SK-N-SH (cell line): ENCODE results near the gene ZNF30. TPM values are rescaled to one million over a fixed set of nuclear protein-coding genes. Genes with fewer than 3 reads are reported as not detected.

Experiments used
- CTCF ChIA-PET: fragments of 300-600, 350-600 bp; formaldehyde crosslinking; extraction: SDS; loops from one replicate; lab custom pipeline; 2021; lab: Yijun Ruan, JAX
- POLR2A ChIA-PET: fragments of 350-600 bp; sonication (Branson Sonifier 250); formaldehyde crosslinking; extraction: SDS; loops from one replicate; lab custom pipeline; 2020; ENCODE audit warnings: antibody characterized with exemption, inconsistent platforms; lab: Yijun Ruan, JAX
- DNase-seq: peaks from one replicate; pipeline ENCODE4 v3.0.0; 2012
- H2AFZ ChIP-seq: fragments of 200-600 bp; sonication (generic); 2 replicates; pipeline ENCODE4 v1.8.1; 2016; ENCODE audit warnings: antibody characterized with exemption, mild to moderate bottlenecking, low read depth
- H3F3A ChIP-seq: fragments of 200-600 bp; sonication (generic); replicated peaks from 2 replicates; pipeline ENCODE3; 2016; ENCODE audit warnings: antibody characterized with exemption, mild to moderate bottlenecking; ENCODE audit not compliant: insufficient read depth
- H3K27ac ChIP-seq, 2 experiments: fragments of 200-500 bp in 1 of 2; fragments of 200-600 bp in 1 of 2; sonication (Bioruptor generic) in 1 of 2; sonication (generic), shearing (Covaris generic) in 1 of 2; 2 replicates each; pipeline versions ENCODE4 v1.5.1 to v1.6.1; 2014 to 2016; ENCODE audit warnings: low read depth in 2 of 2, inconsistent platforms in 1 of 2, low read length in 1 of 2, mild to moderate bottlenecking in 1 of 2, mixed read lengths in 1 of 2
- H3K27me3 ChIP-seq: fragments of 200-600 bp; sonication (generic), shearing (Covaris generic); 2 replicates; pipeline ENCODE4 v1.6.1; 2016; ENCODE audit warnings: mixed run types; ENCODE audit not compliant: insufficient read depth
- H3K36me3 ChIP-seq, 2 experiments: fragments of 200-500 bp in 1 of 2; fragments of 200-600 bp in 1 of 2; sonication (Bioruptor generic) in 1 of 2; sonication (generic) in 1 of 2; replicated peaks in 1 of 2; 2 replicates each; pipeline versions ENCODE3 to v1.5.1; 2014 to 2016; ENCODE audit warnings: low read length in 1 of 2, mild to moderate bottlenecking in 1 of 2; ENCODE audit not compliant: insufficient read depth in 2 of 2, control insufficient read depth in 1 of 2
- H3K4me1 ChIP-seq, 2 experiments: fragments of 200-500 bp in 1 of 2; fragments of 200-600 bp in 1 of 2; sonication (Bioruptor generic) in 1 of 2; sonication (generic), shearing (Covaris generic) in 1 of 2; 2 replicates each; pipeline versions ENCODE4 v1.5.1 to v1.6.1; 2014 to 2016; ENCODE audit warnings: low read depth in 1 of 2, low read length in 1 of 2, mixed run types in 1 of 2; ENCODE audit not compliant: insufficient read depth in 2 of 2, control insufficient read depth in 1 of 2
- H3K4me2 ChIP-seq: fragments of 200-600 bp; sonication (generic), shearing (Covaris generic); 2 replicates; pipeline ENCODE4 v1.6.1; 2017; ENCODE audit warnings: mixed run types
- H3K4me3 ChIP-seq, 2 experiments: fragments of 200-500 bp in 1 of 2; fragments of 200-600 bp in 1 of 2; sonication (Bioruptor generic) in 1 of 2; sonication (generic), shearing (Covaris generic) in 1 of 2; 2 replicates each; pipeline versions ENCODE4 v1.5.1 to v1.8.1; 2014 to 2016; ENCODE audit warnings: low read depth in 2 of 2, inconsistent platforms in 1 of 2, low read length in 1 of 2, mild to moderate bottlenecking in 1 of 2, mixed read lengths in 1 of 2, moderate library complexity in 1 of 2
- H3K79me2 ChIP-seq: fragments of 200-600 bp; sonication (generic); 2 replicates; pipeline ENCODE4 v1.8.1; 2017; ENCODE audit warnings: mild to moderate bottlenecking; ENCODE audit not compliant: insufficient read depth
- H3K9ac ChIP-seq: fragments of 200-600 bp; sonication (generic); 2 replicates; pipeline ENCODE4 v1.6.1; 2017; ENCODE audit warnings: mixed run types
- H3K9me2 ChIP-seq: fragments of 200-600 bp; sonication (generic); 2 replicates; pipeline ENCODE4 v1.6.1; 2017; ENCODE audit warnings: mixed run types
- H3K9me3 ChIP-seq: fragments of 200-600 bp; sonication (generic); 2 replicates; pipeline ENCODE4 v1.6.1; 2017; ENCODE audit warnings: mixed run types, mild to moderate bottlenecking, moderate library complexity
- H4K20me1 ChIP-seq: fragments of 200-600 bp; sonication (generic); 2 replicates; pipeline ENCODE4 v1.6.1; 2017; ENCODE audit warnings: mild to moderate bottlenecking, mixed run types; ENCODE audit not compliant: insufficient read depth
- ELF1 ChIP-seq: IDR thresholded peaks from 2 replicates; pipeline ENCODE4 v1.4.0; 2012
- EP300 ChIP-seq, 2 experiments: IDR thresholded peaks; 2 replicates each; pipeline versions ENCODE4 v1.4.0 to v1.6.1; 2012; ENCODE audit warnings: borderline replicate concordance in 1 of 2, low read depth in 1 of 2, low read length in 1 of 2
- EZH2phosphoT487 ChIP-seq: fragments of 200-600 bp; sonication (generic); IDR thresholded peaks from 2 replicates; pipeline ENCODE4 v1.6.1; 2017; ENCODE audit warnings: low read depth, mixed run types, mild to moderate bottlenecking, antibody characterized with exemption, moderate library complexity, borderline replicate concordance
- FOXM1 ChIP-seq: IDR thresholded peaks from 2 replicates; pipeline ENCODE4 v1.4.0; 2012; ENCODE audit warnings: low read depth, mild to moderate bottlenecking
- JUND ChIP-seq: IDR thresholded peaks from 2 replicates; pipeline ENCODE4 v1.4.0; 2012
- MXI1 ChIP-seq: IDR thresholded peaks from 2 replicates; pipeline ENCODE4 v1.6.1; 2012; ENCODE audit warnings: mild to moderate bottlenecking, low read depth, low read length, improper control_type of control experiment
- POLR2AphosphoS5 ChIP-seq: IDR thresholded peaks from 2 replicates; pipeline ENCODE4 v1.6.1; 2012; ENCODE audit warnings: low read depth, low read length
- RCOR1 ChIP-seq: fragments of 150-350 bp; IDR thresholded peaks from 2 replicates; pipeline ENCODE4 v1.6.1; 2017; ENCODE audit warnings: antibody characterized with exemption, low read length
- SIN3A ChIP-seq: IDR thresholded peaks from 2 replicates; pipeline ENCODE4 v1.6.1; 2012; ENCODE audit warnings: low read depth, mild to moderate bottlenecking, low read length, moderate library complexity, borderline replicate concordance
- SMC3 ChIP-seq: IDR thresholded peaks from 2 replicates; pipeline ENCODE4 v1.6.1; 2012; ENCODE audit warnings: low read depth, low read length, improper control_type of control experiment
- TAF1 ChIP-seq: IDR thresholded peaks from 2 replicates; pipeline ENCODE4 v1.6.1; 2012; ENCODE audit warnings: low read depth, mild to moderate bottlenecking, low read length, moderate library complexity, borderline replicate concordance
- TEAD4 ChIP-seq: IDR thresholded peaks from 2 replicates; pipeline ENCODE4 v1.4.0; 2012; ENCODE audit warnings: mild to moderate bottlenecking, borderline replicate concordance; ENCODE audit not compliant: insufficient read depth
- WGBS: methylation state at CpG from one replicate; pipeline ENCODE4 v1.1.6; 2017; ENCODE audit warnings: low lambda C conversion rate; 5-methylcytosine and 5-hydroxymethylcytosine counted together
- polyA plus RNA-seq, 3 experiments: library from polyadenylated mRNA; depleted of rRNA; stranded (reverse); fragments of >200 nt; gene quantifications; 2 replicates each; pipeline ENCODE4 v1.2.3, GENCODE V29; 2012
- TF ChIP-seq, protein P1 (sequence below): IDR thresholded peaks from 2 replicates; pipeline ENCODE4 v1.4.0; 2012; ENCODE audit warnings: low read depth, borderline replicate concordance
- TF ChIP-seq, protein P2 (sequence below): fragments of 150-350 bp; IDR thresholded peaks from 2 replicates; pipeline ENCODE4 v1.6.1; 2016; ENCODE audit warnings: mild to moderate bottlenecking, low read depth, low read length
- TF ChIP-seq, protein P3 (sequence below): IDR thresholded peaks from 2 replicates; pipeline ENCODE4; 2012
- TF ChIP-seq, protein P4 (sequence below): fragments of 200-600 bp; sonication (generic); IDR thresholded peaks from 2 replicates; pipeline ENCODE4 v1.6.1; 2017; ENCODE audit warnings: antibody characterized with exemption, mild to moderate bottlenecking, moderate library complexity

ZNF30 gene
- polyA plus RNA-seq, 1 of the 3 experiments (the other 2 are of a cell fraction) = 1.7 TPM

DNA sequence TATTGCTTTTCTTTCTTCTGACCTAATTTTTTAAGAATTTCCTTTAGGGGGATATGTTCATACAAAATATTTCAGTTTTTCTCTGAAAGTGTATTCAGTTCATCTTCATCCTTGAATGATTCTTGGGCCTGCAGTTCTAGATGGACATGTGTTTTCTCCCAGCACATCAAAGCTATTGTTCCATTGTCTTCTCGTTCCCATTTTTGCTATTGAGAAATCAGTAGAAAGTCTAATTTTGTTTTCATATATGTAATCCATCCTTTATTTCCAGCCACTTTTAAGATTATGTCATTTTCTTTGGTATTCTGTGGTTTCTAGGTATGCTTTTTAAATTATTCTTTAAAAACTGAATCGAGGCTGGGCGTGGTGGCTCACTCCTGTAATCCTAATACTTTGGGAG lies 57.6 kb downstream of the ZNF30 start:
- H4K20me1 ChIP-seq = no peaks in the 10 kb centered on the region
- POLR2A ChIA-PET = no interaction called here

DNA sequence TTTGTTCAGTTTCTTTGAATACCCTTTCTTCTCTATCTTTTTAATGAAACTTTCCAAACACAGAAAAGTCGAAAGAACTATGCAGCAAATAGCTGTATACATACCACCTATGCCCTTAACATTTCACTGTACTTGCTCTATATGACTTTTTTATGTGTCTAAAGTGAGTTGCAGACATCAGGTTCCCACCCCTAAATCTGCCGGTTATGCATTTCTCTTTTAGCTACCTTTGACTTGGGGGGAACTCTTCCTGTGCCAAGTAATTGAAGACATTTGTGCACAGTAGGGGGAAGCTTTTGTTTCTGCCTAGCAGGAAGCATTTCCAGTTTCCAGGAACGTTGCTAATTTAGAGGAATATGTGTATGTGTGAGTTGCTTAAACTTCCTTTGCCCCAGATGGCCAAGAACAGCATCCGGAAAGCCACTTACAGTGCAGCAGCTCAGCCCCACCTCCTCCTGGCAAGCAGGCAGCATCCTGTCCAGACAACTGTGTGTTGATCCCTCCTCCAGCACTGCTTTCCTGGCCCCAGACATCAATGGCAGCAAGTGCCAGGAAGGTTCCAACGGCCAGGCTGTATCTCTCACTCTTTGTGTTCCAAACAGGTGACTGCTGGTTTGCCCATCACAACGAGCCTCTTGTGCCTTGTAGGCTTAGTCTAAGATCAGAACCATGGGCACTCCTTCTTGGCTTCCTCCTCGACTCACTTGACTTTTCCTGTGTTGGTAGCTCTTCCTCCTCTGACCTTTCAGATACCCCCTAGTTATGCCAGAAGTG lies 58.7 kb downstream of the ZNF30 start:
- DNase-seq = no peak
- ChIA-PET POLR2A (no interaction called here), CTCF (interaction anchor here (0.5 to 1.8 kb wide), 8 partner anchors 12 to 158 kb away, joined by 3 to 7 read pairs (median 3); partner anchors contain the start of genes FXYD7 and GRAMD1A)
- H3K4me1 ChIP-seq = peaks cover 0 to 4% of the 10 kb centered on the region in 2 experiments; a peak in 1 of 4 replicates
- H3K36me3 ChIP-seq = no peaks in the 10 kb centered on the region
- no peaks in the 10 kb centered on the region for H3K79me2 ChIP-seq
- H3F3A ChIP-seq = no peaks in the 10 kb centered on the region
- no peak overlapping the region for H2AFZ ChIP-seq
- no peaks in the 10 kb centered on the region for H4K20me1 ChIP-seq
- no peaks in the 10 kb centered on the region for H3K9me2 ChIP-seq
- no peak overlapping the region for H3K9ac ChIP-seq
- 29% methylated on average over 7 of the region's 7 CpGs for WGBS
- no peak overlapping the region for H3K4me3 ChIP-seq
- no peak overlapping the region for H3K4me2 ChIP-seq
- no peak overlapping the region for H3K27ac ChIP-seq
- TF ChIP-seq POLR2AphosphoS5 (no peak), MXI1 (no peak), JUND (no peak), RCOR1 (no peak), TAF1 (no peak), FOXM1 (no peak)
- TF ChIP-seq, protein P1, sequence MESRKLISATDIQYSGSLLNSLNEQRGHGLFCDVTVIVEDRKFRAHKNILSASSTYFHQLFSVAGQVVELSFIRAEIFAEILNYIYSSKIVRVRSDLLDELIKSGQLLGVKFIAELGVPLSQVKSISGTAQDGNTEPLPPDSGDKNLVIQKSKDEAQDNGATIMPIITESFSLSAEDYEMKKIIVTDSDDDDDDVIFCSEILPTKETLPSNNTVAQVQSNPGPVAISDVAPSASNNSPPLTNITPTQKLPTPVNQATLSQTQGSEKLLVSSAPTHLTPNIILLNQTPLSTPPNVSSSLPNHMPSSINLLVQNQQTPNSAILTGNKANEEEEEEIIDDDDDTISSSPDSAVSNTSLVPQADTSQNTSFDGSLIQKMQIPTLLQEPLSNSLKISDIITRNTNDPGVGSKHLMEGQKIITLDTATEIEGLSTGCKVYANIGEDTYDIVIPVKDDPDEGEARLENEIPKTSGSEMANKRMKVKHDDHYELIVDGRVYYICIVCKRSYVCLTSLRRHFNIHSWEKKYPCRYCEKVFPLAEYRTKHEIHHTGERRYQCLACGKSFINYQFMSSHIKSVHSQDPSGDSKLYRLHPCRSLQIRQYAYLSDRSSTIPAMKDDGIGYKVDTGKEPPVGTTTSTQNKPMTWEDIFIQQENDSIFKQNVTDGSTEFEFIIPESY = no peak
- no peaks in the 10 kb centered on the region for H3K9me3 ChIP-seq
- H3K27me3 ChIP-seq = no peaks in the 10 kb centered on the region; the same call in 1 of the 2 replicates

More for the DNA sequence above, 57.6 kb downstream of the ZNF30 start:
- no peaks in the 10 kb centered on the region; the same call in 1 of the 2 replicates for H3K27me3 ChIP-seq
- H3F3A ChIP-seq = no peaks in the 10 kb centered on the region
- peaks cover 0 to 4% of the 10 kb centered on the region in 2 experiments; a peak in 1 of 4 replicates for H3K4me1 ChIP-seq
- no peaks in the 10 kb centered on the region for H3K9me2 ChIP-seq
- no peak overlapping the region for H3K9ac ChIP-seq
- H3K4me3 ChIP-seq = no peak overlapping the region
- TF ChIP-seq TEAD4 = no peak
- TF ChIP-seq, protein P2, sequence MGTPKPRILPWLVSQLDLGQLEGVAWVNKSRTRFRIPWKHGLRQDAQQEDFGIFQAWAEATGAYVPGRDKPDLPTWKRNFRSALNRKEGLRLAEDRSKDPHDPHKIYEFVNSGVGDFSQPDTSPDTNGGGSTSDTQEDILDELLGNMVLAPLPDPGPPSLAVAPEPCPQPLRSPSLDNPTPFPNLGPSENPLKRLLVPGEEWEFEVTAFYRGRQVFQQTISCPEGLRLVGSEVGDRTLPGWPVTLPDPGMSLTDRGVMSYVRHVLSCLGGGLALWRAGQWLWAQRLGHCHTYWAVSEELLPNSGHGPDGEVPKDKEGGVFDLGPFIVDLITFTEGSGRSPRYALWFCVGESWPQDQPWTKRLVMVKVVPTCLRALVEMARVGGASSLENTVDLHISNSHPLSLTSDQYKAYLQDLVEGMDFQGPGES = no peak
- no peak for TF ChIP-seq ELF1
- TF ChIP-seq, protein P3, sequence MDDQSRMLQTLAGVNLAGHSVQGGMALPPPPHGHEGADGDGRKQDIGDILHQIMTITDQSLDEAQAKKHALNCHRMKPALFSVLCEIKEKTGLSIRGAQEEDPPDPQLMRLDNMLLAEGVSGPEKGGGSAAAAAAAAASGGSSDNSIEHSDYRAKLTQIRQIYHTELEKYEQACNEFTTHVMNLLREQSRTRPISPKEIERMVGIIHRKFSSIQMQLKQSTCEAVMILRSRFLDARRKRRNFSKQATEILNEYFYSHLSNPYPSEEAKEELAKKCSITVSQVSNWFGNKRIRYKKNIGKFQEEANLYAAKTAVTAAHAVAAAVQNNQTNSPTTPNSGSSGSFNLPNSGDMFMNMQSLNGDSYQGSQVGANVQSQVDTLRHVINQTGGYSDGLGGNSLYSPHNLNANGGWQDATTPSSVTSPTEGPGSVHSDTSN = no peak
- no peak for TF ChIP-seq SIN3A
- TF ChIP-seq EP300 (IDR thresholded peaks at IDR 0.05; ENCODE audit: borderline replicate concordance in 1 of 2, low read depth in 1 of 2, low read length in 1 of 2) = no peak
- no peak for TF ChIP-seq MXI1
- no peak for TF ChIP-seq EZH2phosphoT487
- TF ChIP-seq, protein P4, sequence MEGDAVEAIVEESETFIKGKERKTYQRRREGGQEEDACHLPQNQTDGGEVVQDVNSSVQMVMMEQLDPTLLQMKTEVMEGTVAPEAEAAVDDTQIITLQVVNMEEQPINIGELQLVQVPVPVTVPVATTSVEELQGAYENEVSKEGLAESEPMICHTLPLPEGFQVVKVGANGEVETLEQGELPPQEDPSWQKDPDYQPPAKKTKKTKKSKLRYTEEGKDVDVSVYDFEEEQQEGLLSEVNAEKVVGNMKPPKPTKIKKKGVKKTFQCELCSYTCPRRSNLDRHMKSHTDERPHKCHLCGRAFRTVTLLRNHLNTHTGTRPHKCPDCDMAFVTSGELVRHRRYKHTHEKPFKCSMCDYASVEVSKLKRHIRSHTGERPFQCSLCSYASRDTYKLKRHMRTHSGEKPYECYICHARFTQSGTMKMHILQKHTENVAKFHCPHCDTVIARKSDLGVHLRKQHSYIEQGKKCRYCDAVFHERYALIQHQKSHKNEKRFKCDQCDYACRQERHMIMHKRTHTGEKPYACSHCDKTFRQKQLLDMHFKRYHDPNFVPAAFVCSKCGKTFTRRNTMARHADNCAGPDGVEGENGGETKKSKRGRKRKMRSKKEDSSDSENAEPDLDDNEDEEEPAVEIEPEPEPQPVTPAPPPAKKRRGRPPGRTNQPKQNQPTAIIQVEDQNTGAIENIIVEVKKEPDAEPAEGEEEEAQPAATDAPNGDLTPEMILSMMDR = no peak
- no peak for TF ChIP-seq SMC3
- 35% methylated on average over 3 of the region's 3 CpGs for WGBS
- no peak overlapping the region for H3K4me2 ChIP-seq
- CTCF ChIA-PET = interaction anchor here (1.0 to 1.8 kb wide), 2 partner anchors 12 to 13 kb away, joined by 3 to 8 read pairs; no protein-coding TSS in a partner anchor
- no peaks in the 10 kb centered on the region for H3K79me2 ChIP-seq
- no peaks in the 10 kb centered on the region for H3K9me3 ChIP-seq
- no peak overlapping the region for H3K27ac ChIP-seq
- H2AFZ ChIP-seq = no peak overlapping the region
- H3K36me3 ChIP-seq = no peaks in the 10 kb centered on the region
- DNase-seq = no peak
